ENCODE results near the gene FIGN. TPM values are rescaled to one million over a fixed set of nuclear protein-coding genes. Genes with fewer than 3 reads are reported as not detected.

Gene FIGN
- total and polyA plus RNA-seq, 2 of the 13 experiments (the other 11 are each of a cell fraction or from before 2014, with no cell fraction given), result 6.6 to 6.7 TPM

DNA sequence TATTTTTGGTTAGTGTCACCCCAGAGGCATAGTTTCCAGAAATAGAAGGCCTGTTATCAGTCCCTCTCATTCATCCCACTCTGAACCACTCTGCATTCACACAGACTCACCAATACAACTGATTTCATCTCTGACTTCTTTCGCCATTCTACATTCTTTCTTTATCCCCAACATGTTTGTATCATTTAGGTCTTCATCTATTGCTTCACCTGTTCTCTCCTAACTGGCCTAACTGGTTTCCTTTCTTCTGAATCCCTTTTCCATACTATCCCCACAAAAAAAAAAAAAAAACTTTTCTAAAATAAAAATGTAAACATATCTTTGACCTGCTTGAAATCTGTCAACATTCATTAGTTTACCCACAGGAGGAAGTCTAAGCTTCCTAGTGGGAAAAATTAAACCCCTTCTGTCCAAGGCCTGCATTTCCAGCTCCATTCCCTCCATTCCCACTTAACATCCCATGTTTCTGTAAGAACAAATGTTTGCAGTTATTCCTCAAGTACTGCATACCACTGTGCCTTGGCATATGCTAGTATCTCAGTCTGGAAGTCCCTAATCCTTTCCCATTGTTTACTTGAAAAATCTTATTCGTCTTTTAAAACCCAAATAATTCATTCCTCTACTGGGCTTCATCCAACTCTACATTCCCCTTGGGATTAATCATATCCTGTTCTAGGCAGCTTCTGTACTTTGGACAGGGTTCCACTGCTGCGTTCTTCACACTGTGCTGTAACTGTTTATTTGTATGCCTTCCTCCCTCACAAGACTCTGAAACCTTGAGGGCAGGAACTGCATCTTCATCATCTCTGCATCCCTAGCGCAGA, 68.5 kb downstream of the FIGN start (continued):
- peak; percentile 62 for TF ChIP-seq SMARCE1 (IDR thresholded peaks at IDR 0.05; ENCODE audit: borderline replicate concordance)
- TF ChIP-seq IRX3 (CRISPR knock-in tag; IDR thresholded peaks at IDR 0.05; ENCODE audit: borderline replicate concordance, low read depth), result no peak
- 0 out of 2 replicates have a peak, but pooled peaks have one; percentile 50 for TF ChIP-seq ELF4 (CRISPR knock-in tag; IDR thresholded peaks at IDR 0.05; ENCODE audit: borderline replicate concordance)
- TF ChIP-seq KDM6A (CRISPR knock-in tag; IDR thresholded peaks at IDR 0.05; ENCODE audit: low read depth), result peak; percentile 62; the same call in 1 of the 2 replicates
- 0 out of 4 replicates have a peak, but pooled peaks of 1 of the 2 experiments have one; percentile 7 for TF ChIP-seq KLF16 (CRISPR knock-in tag; IDR thresholded peaks at IDR 0.05)
- no peak for TF ChIP-seq ZNF781 (CRISPR knock-in tag; IDR thresholded peaks at IDR 0.05; ENCODE audit: borderline replicate concordance, not compliant biosample characterization)
- TF ChIP-seq HOXA5 (CRISPR knock-in tag; IDR thresholded peaks at IDR 0.05), result 0 out of 2 replicates have a peak, but pooled peaks have one; percentile 67
- no peak for TF ChIP-seq MTA3 (CRISPR knock-in tag; IDR thresholded peaks at IDR 0.05)
- peak; percentile 52; the same call in 1 of the 2 replicates for TF ChIP-seq JUNB (CRISPR knock-in tag; IDR thresholded peaks at IDR 0.05; ENCODE audit: borderline replicate concordance)
- TF ChIP-seq ETV5 (CRISPR knock-in tag; IDR thresholded peaks at IDR 0.05; ENCODE audit: borderline replicate concordance), result peak; percentile 85; the same call in 1 of the 2 replicates
- TF ChIP-seq ZNF24 (IDR thresholded peaks at IDR 0.05), result peak; percentile 60; the same call in 1 of the 2 replicates
- TF ChIP-seq NFIC (IDR thresholded peaks at IDR 0.05; ENCODE audit: low read length), result peak; percentile 78; the same call in 1 of the 2 replicates
- TF ChIP-seq, protein P1, sequence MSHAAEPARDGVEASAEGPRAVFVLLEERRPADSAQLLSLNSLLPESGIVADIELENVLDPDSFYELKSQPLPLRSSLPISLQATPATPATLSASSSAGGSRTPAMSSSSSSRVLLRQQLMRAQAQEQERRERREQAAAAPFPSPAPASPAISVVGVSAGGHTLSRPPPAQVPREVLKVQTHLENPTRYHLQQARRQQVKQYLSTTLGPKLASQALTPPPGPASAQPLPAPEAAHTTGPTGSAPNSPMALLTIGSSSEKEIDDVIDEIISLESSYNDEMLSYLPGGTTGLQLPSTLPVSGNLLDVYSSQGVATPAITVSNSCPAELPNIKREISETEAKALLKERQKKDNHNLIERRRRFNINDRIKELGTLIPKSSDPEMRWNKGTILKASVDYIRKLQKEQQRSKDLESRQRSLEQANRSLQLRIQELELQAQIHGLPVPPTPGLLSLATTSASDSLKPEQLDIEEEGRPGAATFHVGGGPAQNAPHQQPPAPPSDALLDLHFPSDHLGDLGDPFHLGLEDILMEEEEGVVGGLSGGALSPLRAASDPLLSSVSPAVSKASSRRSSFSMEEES (CRISPR knock-in tag; IDR thresholded peaks at IDR 0.05), result peak; percentile 62
- TF ChIP-seq ZNF747 (CRISPR knock-in tag; IDR thresholded peaks at IDR 0.05; ENCODE audit: borderline replicate concordance), result 0 out of 2 replicates have a peak, but pooled peaks have one; percentile 40
- peak; percentile 50 for TF ChIP-seq POGZ (CRISPR knock-in tag; IDR thresholded peaks at IDR 0.05)
- TF ChIP-seq SMAD3 (CRISPR knock-in tag; IDR thresholded peaks at IDR 0.05), result peak; percentile 35; the same call in 1 of the 2 replicates
- TF ChIP-seq, protein P2, sequence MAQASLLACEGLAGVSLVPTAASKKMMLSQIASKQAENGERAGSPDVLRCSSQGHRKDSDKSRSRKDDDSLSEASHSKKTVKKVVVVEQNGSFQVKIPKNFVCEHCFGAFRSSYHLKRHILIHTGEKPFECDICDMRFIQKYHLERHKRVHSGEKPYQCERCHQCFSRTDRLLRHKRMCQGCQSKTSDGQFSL (CRISPR knock-in tag; IDR thresholded peaks at IDR 0.05), result no peak
- TF ChIP-seq MIER3 (CRISPR knock-in tag; IDR thresholded peaks at IDR 0.05; ENCODE audit: borderline replicate concordance), result peak; percentile 10; the same call in 1 of the 2 replicates
- TF ChIP-seq ZNF710 (CRISPR knock-in tag; IDR thresholded peaks at IDR 0.05; ENCODE audit: borderline replicate concordance), result peak; percentile 86
- TF ChIP-seq, protein P3, sequence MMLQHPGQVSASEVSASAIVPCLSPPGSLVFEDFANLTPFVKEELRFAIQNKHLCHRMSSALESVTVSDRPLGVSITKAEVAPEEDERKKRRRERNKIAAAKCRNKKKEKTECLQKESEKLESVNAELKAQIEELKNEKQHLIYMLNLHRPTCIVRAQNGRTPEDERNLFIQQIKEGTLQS (CRISPR knock-in tag; IDR thresholded peaks at IDR 0.05), result 0 out of 2 replicates have a peak, but pooled peaks have one; percentile 56
- peak; percentile 49; the same call in 1 of the 2 replicates for TF ChIP-seq ZSCAN9 (CRISPR knock-in tag; IDR thresholded peaks at IDR 0.05; ENCODE audit: borderline replicate concordance)
- no peak for TF ChIP-seq REXO4 (CRISPR knock-in tag; IDR thresholded peaks at IDR 0.05; ENCODE audit: borderline replicate concordance)

Measured in HepG2 (cell line).